COLO668 (cell line): ENCODE measurements around the gene PHLDA1.

ENCODE experiments used
- DNase-seq: peaks from one replicate; lab custom pipeline; 2025; ENCODE audit not compliant: unreplicated experiment; lab: John Stamatoyannopoulos, UW

The PHLDA1 gene

DNA sequence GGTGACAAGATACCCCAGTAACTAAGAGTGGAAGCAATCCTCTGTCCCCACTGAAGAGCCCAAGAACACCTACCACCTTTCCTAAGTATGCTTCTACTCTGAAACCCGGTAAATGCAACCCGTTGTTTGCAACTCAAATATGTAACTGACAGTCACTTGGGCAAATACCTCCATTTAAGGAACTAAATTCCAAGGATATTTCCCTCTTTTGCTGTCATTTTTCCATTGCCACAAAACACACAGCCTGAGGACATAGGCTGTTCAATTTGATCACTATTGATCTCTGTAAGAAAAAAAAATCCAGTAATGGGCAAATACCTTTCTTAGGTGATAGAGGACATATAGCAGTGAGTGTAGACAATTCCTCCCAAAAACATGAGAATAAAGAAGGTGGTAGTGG is 6.6 kb upstream of the PHLDA1 start:
- DNase-seq: no peak

DNA sequence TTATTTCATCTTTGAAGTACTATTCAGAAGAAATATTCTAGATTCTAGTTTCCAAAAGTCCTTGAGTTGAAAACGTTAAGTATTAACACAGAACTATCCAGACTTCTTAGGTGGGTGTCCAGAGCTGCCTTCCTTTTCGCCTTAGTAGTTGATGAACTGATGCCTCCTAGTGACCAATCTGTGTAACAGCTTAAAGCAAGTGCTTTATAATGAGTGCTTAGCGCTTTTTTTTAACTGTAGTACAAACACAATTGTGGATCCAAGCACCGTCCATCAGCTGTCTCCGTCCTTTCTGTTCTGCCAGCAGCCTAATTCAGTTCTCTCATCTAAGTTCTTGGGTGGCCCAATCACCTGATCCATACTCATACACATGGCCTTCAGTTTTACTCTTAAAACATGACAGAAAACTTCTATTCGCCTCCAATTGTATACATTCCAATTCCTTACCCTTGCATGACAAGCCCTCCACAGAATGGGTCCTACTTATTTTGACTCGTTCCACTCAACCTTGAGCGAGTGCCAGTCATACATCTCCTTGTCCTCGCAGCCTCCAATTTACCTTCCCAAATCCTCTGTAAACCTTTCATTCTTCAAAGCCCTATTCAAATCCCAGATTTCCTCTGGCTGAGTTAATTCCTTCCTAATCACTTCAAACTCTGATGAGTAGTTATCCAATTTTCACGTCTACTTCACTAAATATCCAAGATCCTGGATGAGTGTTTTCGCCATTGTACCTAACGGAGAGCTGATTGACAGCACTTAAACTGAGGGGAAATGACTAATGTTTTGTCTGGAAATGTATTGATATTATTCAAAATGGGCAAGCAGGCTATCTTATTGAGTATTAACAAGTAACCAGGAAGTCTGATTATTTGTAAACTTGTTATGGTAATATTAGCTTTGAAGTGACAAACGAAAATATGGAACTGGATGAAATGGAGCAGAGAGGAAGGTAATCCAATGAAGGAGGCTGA is 5.8 kb upstream of the PHLDA1 start:
- DNase-seq: peak; percentile 40

DNA sequence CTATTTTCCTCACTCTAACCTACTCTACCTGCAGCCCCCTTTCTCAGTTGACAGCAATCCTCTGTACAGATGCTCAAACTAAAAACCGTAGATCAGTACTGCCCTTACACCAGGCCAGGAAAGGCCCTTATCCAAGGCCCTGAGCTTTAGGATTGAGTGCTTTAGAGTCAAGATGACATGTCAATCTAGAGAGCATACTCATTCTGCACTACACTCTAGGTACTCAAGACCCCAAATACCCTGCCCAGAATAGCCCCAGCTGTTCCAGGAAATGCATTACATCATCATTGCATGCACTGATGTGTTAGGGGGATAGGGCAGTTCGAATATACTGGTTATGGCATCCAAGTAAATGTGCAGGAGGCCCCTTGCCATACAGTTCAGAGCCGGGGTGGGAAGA is 3.5 kb upstream of the PHLDA1 start:
- DNase-seq: no peak

DNA sequence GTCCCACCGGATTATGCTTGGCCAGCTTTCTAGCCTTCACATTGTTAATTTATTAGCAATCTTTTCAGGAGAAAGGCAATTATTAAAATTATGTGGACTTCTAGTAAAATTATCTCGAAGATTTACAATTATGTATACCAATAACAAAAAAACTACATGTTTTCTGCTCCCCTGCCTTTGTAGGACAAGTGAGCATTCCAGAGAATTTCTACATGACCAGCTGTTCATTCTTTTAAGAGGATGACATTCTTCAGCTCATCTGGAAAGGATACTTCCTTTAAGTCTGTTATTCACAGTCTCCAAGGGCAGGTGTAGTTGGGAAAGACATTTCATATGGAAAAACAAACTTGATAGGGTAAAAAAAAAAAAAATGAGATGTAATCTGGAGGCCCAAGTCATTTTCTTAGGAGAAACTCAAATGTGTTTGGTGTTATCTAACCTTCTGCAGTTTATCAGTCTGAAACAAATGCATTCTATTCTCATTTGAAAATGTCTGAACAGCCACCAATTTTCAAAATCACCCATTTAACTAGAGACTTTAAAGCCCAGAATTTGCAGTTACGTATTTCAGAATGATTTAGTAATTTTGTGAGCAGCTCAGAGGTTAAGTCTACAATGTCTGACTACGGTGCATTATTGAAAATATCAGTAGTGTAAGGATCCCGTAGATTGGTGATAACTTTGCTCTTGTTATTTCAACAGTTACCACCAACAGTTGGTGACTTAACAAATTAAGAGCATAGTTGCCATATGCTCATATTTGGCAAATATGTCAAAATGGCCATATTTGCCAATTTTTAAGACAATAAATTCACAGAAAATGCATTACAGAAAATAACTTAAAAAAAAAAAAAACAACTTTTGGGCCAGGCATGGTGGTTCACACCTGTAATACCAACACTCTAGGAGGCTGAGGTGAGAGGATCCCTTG is 1.8 kb upstream of the PHLDA1 start:
- DNase-seq: no peak

DNA sequence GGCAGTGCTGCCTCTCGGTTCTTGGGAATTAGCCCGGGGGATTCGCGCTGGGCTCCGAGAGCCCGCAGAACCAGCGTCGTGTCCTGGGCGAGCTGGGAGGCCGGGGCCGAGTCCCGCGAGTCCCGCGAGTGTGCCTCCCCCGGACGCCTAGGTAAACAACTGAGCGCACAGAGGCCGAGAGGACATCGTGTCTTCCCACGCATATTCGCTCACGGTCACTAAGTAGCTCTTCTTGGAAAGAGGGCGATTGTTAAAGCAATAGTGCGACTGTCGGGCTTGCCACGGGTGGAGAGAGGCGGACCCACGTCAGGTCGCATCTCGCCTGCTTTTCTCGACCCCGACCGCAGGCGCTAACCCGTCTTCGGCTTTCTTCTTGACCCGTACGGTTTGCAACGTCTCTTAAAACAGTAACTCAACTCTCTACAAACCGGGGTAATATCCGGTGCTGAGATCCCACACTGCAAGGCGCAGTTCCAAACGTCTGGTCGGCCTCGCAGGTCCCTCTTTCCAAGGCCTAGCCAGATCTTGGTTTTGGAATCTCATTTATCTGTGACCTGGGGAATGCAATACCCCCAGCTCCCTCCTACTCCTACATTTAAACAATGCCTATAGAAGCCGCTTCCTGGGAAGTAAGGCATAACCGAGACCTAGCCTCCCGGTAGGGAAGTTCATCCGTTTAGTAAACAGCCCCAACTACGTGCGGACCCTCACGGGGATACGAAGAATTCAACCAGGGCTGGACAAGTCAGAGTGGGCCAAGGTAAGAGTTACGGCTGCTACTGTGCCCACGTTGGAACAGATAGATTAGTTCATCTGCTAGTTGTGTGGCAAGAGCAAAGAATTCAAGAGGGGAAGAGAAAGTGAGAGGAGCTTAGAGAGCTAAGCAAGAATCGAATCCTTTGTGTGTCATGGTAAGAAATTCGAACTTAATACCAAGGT is 736 bp upstream of the PHLDA1 start:
- peak; percentile 74 for DNase-seq

DNA sequence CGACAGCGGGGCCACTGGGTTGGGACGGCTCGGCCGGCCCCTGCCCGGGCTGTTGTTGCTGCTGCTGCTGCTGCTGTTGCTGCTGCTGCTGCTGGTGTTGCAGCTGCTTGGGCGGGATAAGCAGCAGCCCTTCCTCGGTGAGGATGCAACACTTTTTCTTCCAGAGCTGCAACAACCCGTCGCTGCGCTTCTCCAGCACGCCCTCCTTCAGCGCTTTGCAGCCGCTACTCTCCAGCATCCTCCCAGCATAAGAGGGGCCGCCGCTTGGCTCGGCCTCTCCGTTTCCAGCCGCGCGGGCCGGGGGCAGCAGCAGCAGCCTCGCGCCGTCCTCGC is 529 bp downstream of the PHLDA1 start:
- DNase-seq: no peak

DNA sequence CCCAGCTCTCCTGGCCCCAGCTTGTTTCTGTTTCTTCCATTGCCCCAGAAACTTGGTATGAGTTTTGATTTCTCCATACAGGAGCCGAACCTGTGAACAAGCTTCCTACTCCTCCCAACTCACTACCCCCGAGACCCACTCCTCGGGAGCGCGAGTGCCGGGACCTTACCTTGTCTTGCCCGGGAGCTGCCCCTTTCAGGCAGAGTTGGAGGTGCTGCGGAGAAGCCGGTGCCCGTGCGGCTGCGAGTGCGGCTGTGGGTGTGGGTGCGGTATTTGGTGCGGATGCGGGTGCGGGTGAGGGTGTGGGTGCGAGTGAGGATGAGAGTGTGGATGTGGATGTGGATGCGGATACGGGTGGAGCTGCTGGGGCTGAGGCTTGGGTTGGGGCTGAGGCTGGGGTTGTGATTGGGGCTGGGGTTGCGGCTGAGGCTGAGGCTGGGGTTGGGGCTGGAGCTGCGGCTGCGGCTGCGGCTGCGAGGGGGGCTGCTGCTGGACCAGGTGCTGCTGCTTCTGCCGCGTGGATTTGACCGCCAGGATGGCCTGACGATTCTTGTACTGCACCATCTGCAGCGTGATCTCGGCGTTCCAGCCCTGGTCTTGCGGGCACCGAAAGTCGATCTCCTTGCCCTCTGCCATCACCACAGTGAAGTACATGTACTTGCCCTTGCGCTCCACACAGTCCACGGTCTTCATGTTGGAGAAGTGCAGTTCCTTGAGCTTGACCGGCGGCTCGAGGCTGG is 1.1 kb downstream of the PHLDA1 start:
- DNase-seq: peak; percentile 62

DNA sequence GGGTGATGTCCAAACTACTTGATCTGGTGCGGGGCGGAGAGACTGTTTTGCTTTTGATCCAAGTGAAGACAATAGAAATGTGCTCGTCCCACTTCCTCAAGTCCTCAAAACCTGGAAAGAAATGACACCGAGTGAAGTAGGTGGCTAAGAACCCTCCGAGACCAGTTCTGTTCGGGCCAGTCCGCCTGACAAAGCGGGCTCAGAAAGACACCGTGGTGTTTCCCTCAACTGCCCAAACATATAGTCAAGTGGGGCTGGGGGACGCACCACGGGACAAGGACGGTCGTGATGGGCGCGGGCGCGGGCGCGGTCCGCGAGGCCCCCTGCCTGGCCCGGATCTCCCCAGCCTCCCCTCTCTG is 1.6 kb downstream of the PHLDA1 start:
- peak; percentile 60 for DNase-seq

DNA sequence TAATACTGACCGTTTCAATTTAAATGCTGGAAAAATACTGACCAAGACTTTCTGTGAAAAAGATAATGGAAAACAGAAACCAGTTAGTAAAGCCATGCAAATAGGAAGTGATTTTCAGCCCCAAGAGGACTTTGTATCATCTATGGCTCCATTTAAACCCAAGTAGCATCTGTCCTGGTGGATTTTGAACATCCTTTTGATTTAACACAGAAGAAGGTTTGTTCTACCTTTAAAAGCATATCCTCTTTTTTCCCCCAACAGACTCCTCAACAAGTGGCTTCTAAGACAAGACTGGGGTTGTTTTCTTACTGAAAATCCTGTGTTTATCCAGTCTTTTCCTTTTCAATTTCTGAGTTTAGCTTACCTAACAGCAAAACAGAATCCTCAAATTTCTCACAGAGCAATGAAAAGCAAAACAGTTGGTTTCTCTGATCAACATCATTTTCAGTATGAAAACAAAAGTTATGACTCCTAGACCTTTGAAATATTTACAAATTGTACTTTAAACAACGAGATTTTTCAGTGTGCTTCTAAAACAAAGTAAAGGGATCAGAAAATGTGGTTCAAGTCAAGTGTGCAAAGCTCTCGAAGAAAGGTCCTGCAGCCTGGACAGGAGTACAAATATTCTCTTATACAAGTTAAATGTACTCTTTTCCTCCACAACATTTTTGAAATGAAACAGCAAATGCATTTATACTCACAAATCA is 2.9 kb downstream of the PHLDA1 start:
- DNase-seq: no peak

DNA sequence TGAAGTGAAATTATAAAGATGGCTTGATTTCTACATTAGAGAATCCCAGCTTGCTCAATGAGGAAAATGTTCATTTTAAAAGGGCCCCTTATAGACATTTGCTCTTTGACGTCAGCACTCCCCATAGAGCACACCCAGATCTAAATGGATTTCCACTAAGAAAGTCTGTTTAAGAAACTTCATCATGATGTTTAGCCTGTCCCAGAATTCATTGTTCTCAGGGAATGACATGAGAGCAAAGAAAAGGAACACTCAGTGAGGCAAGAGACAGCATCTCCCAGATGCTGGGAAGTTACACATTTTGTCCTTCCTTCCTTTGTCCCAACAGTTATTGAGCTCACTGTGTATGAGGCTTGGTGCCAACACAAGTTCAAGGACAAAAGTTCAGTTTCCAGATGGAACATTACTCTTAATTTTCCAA is 4.9 kb downstream of the PHLDA1 start:
- no peak for DNase-seq

DNA sequence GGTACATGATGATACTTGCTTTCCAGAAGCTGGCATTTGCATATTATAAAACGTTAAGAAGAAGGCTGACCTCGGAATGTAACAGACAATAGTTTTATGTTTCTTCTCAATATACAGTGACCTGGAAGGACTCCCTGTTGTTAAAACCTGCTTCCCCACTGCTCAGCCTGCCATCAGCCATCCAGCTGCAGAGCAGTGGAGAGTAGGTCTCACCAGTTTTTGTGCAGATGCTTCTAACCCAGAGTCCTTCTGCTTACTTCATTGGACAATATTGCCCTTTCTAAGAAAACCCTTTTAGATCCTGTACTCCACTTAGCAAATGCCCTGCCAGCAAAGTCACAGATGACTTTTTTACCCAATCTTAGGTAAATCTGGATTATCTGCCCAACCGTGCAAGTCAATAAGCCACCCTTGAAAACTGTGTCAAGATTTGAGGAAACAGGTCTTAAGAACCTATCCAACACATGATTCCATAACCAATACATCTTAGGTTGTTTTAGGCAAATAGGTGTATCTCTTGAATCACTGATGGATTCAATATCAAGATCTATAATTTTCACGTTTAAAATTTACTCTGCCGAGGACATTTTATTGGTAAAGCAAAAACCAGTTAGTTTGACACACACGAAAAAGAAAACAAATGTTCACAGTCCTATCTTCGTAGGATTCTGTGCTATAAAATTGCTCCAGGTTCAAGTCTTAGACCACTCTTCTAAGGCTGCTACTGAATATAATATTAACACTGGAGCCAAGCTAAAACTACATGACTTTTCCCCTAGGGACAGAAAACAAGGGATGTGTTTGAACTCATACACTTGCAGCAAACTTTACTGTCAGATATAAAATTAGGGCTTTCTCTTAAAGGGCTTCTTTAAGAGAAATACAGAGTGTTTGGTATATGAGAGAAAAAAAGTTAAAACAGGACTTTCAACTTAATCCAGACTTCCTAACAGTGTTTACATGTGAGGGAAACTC is 5.7 kb downstream of the PHLDA1 start:
- DNase-seq: no peak

DNA sequence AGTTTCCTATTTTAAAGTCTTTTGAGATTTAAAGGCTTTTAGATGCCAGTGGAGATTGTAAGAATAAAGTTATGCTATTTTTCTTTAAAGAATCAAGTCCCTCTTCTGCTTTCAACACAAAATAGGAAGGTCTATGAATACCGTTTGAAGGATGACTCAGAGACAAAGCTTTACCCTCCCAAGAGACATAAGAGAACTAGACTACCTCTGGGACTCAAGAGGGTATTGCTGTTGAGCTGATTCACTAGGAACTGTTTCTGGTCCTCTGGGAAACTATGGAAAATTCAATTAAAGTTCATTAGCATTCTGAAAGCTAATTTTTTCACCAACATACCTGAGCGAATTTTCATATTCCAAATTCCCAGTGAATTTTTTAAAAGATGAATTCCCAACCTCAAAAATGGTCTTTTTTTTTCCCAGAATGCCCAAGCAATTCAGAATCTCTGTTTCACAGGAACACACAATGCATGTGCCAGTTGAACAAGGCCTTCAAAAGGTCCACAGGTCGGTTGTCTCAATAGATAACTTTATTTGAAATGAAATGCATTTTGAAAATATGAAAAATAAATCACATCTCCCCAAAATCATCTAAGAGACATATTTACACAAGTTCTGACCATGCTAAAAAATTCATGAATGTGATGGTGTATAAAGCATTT is 6.5 kb downstream of the PHLDA1 start:
- no peak for DNase-seq

DNA sequence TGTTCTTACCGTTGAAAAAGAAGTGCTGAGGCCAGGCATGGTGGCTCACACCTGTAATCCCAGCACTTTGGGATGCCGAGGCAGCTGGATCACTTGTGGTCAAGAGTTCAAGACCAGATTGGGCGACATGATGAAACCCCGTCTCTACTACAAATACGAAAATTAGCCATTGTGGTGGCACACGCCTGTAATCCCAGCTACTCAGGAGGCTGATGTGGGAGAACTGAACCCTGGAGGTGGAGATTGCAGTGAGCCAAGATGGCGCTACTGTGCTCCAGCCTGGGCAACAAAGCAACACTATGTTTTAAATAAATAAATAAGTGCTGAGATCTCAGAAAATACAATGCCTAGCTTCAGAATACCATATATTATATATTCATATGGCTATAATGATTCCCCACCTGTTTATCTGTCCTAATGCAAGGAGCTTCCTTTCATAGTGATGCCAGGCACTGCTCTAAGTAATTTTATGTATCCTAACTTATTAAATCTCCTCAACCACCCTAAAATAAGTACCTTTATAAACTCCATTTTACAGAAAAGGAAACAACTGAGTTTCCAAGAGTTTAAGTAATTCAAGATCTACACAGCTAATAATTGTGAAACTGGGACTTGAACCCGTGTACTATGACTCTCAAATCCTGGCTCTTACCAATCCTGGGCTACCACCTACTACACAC is 7.3 kb downstream of the PHLDA1 start:
- no peak for DNase-seq

DNA sequence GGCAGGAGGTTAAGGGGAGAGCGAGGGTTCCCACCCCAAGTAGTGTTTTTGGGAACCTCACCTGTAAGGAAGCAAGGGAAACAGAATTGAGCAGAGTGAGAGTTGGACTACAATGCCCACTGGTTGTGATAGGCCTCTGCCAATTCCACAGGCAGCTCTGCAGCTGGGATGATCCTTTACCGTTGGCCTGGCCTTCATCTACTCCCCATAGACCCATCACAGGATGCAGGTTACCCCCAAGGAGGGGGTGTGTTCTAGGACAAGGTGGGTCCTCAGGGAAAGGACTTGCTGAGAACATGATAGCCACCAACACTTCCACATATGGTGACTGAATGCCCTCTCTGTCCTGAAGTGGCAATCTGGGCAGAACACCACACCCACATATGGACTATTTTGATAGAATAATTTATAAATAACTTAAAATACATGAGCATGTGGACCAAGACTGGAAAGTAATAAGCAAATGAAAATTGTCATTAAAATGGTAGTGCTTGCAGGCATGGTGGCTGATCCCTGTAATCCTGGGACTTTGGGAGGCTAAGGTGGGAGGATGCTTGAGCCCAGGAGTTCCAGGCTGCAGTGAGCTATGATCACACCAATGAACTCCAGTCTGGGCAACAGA is 8.4 kb downstream of the PHLDA1 start:
- DNase-seq: no peak

DNA sequence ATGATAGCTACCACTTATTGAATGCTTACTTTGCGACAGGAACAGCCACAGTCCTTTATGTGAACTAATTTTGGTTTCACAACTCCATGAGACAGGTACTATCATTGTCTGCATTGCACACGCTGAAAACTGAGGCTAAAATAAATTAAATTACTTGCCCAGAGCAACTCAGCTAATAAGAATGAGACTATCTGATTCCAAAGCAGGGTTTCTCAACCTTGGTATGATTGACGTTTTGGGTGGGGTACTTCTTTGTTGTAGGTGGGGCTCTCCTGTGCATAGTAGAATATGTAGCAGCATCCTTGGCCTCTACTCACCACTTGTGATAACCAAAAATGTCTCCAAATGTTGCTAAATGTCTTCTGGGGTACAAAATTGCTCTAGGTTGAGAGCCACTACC is 9.1 kb downstream of the PHLDA1 start:
- DNase-seq: no peak

DNA sequence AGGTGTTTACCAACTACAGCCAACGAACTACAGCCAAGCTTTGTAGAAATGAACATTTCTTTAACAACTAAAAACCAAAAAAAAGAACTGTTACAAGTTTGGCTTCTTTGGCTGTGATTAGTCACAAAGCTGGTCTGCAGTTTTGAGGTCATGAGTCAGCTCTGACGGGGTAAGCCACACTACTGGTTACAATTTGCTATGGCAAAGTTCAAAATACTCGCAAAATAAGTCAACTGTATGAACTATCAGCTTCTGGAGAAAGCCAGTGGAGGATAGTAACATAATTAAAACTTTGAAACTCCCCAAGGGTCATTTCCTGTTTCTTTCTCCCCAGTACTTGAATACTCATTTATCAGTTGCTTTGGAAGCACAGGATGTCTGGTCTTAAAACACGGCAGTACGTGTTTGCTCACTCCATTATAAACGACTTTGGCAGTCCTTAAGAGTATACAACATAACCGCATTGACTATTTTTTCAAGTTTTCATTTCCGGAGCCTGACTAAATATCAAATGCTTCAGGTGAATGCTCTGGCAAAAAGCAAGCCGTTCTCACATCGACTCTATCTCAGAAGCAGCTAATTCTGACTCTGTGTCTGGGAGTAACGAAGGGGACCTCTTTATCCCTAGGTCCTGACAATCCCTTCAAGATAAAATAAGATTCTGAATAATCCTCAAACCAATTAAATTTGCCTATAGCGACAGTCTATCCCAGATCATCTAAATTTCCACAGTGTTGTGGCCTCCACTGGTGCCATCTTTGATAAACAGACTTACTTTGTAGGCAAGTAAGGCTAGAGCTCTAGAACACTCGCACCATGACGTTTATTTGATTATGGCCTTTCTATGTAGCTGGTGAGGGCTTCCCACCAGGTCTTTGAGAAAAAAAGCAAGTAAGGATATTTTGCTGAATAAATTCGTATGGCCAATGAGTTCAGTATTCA is 10.6 kb downstream of the PHLDA1 start:
- DNase-seq: no peak
